Measurements from ENCODE around the gene LPO. TPM values are rescaled to one million over a fixed set of nuclear protein-coding genes. Genes with fewer than 3 reads are reported as not detected.

The LPO gene
- total RNA-seq, 1 donor from 2014 or later: 0.27 TPM

GRCh38 chr17:58313815-58314705, 75.7 kb downstream of the LPO start:
- no peak overlapping the region for H3K27ac Mint-ChIP-seq
- peaks cover 17% of the 10 kb centered on the region for H3K36me3 Mint-ChIP-seq
- H3K4me1 Mint-ChIP-seq: no peaks in the 10 kb centered on the region
- TF ChIP-seq, protein P1, sequence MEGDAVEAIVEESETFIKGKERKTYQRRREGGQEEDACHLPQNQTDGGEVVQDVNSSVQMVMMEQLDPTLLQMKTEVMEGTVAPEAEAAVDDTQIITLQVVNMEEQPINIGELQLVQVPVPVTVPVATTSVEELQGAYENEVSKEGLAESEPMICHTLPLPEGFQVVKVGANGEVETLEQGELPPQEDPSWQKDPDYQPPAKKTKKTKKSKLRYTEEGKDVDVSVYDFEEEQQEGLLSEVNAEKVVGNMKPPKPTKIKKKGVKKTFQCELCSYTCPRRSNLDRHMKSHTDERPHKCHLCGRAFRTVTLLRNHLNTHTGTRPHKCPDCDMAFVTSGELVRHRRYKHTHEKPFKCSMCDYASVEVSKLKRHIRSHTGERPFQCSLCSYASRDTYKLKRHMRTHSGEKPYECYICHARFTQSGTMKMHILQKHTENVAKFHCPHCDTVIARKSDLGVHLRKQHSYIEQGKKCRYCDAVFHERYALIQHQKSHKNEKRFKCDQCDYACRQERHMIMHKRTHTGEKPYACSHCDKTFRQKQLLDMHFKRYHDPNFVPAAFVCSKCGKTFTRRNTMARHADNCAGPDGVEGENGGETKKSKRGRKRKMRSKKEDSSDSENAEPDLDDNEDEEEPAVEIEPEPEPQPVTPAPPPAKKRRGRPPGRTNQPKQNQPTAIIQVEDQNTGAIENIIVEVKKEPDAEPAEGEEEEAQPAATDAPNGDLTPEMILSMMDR (IDR thresholded peaks at IDR 0.05; ENCODE audit: unreplicated experiment): no peak
- DNase-seq (ENCODE audit: low spot score in 2 of 2, unreplicated experiment in 2 of 2): no peak
- no peaks in the 10 kb centered on the region for H3K27me3 Mint-ChIP-seq (ENCODE audit: low read depth)
- no peak overlapping the region for H3K4me3 Mint-ChIP-seq
- H3K9me3 Mint-ChIP-seq: no peaks in the 10 kb centered on the region

DNA sequence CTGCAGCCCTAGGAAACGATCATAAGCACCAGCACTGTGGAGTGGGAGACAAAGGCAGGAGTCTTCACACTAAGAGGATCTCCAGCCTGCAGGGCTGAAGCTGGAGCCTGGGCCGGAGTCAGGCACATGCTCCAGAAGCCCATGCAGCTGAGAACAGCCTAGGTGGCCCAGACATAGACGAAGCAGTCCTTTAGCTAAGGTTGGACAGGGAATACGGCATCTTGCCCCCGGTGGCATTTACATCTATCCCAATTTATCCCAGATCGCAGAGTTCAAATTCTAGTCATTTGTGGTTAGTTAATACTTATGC, 76.3 kb downstream of the LPO start:
- no peaks in the 10 kb centered on the region for H3K4me1 Mint-ChIP-seq
- TF ChIP-seq, protein P1 (IDR thresholded peaks at IDR 0.05; ENCODE audit: unreplicated experiment): no peak
- H3K9me3 Mint-ChIP-seq: no peaks in the 10 kb centered on the region
- DNase-seq (ENCODE audit: low spot score in 2 of 2, unreplicated experiment in 2 of 2): peak in 1 of 2 experiments; percentile 12
- no peak overlapping the region for H3K4me3 Mint-ChIP-seq
- no peaks in the 10 kb centered on the region for H3K27me3 Mint-ChIP-seq (ENCODE audit: low read depth)
- peaks cover 15% of the 10 kb centered on the region for H3K36me3 Mint-ChIP-seq
- H3K27ac Mint-ChIP-seq: no peak overlapping the region

- Mint-ChIP-seq H3K36me3 (peaks cover 15% of the 10 kb centered on the region), H3K27ac (no peak overlapping the region), H3K27me3 (ENCODE audit: low read depth) (no peaks in the 10 kb centered on the region), H3K4me1 (no peaks in the 10 kb centered on the region), H3K4me3 (no peak overlapping the region), H3K9me3 (no peaks in the 10 kb centered on the region)
- no peak for DNase-seq (ENCODE audit: low spot score in 2 of 2, unreplicated experiment in 2 of 2)
- TF ChIP-seq, protein P1 (IDR thresholded peaks at IDR 0.05; ENCODE audit: unreplicated experiment): no peak
Measured at GRCh38 chr17:58315281-58315711, 76.9 kb downstream of the LPO start.

- Mint-ChIP-seq H3K36me3 (peaks cover 16% of the 10 kb centered on the region), H3K27ac (no peak overlapping the region), H3K27me3 (ENCODE audit: low read depth) (no peaks in the 10 kb centered on the region), H3K4me1 (no peaks in the 10 kb centered on the region), H3K4me3 (no peak overlapping the region), H3K9me3 (no peaks in the 10 kb centered on the region)
- TF ChIP-seq, protein P1 (IDR thresholded peaks at IDR 0.05; ENCODE audit: unreplicated experiment): no peak
- no peak for DNase-seq (ENCODE audit: low spot score in 2 of 2, unreplicated experiment in 2 of 2)
Measured at GRCh38 chr17:58315750-58316149, 77.4 kb downstream of the LPO start.

DNA sequence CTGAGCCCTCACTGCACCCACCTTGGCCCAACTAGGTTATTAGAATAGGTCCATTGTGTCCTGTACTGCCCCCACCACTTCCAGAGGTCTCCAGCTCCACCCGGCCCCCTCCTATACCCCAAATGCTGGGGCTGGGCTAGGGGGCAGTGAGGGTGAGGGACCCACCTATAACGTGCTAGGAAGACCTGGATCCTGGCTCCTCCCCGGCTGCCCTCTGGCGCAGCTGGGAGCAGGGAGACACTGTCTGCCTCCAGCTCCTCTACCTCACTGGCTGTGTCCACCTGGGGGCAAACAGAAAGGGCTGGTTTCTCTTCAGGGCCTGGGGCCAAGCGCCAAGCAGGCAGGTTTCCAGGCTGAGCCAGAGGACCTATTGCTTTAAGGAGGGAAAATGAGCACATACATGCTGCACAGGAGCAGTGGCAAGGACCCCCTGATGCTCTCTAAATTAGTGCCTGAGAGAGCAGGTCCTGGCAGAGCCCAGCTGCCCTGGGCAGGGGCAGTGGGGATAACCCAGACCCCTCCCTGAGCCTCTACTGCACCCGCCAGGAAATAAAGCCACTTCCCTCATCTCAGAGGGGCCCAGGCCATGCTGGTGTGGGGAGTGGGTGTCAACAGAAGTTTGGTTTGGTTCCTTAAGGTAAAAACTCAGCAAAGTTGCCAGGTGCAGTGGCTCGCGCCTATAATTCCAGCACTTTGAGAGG, 78.0 kb downstream of the LPO start:
- TF ChIP-seq, protein P1 (IDR thresholded peaks at IDR 0.05; ENCODE audit: unreplicated experiment): no peak
- Mint-ChIP-seq H3K9me3 (no peaks in the 10 kb centered on the region), H3K27me3 (ENCODE audit: low read depth) (no peaks in the 10 kb centered on the region), H3K27ac (no peak overlapping the region), H3K4me1 (no peaks in the 10 kb centered on the region), H3K36me3 (peaks cover 19% of the 10 kb centered on the region), H3K4me3 (no peak overlapping the region)
- peak in 1 of 2 experiments; percentile 6 for DNase-seq (ENCODE audit: low spot score in 2 of 2, unreplicated experiment in 2 of 2)
